ENCODE data around the gene STC2.
A peak's percentile ranks its signal among the peaks of the same experiment; 100 is the strongest.
"Not testable (repeated sequence)": the region's sequence is repeated elsewhere in the genome, so short reads cannot be mapped to it uniquely, and the experiment has no call there.

Gene STC2

DNA sequence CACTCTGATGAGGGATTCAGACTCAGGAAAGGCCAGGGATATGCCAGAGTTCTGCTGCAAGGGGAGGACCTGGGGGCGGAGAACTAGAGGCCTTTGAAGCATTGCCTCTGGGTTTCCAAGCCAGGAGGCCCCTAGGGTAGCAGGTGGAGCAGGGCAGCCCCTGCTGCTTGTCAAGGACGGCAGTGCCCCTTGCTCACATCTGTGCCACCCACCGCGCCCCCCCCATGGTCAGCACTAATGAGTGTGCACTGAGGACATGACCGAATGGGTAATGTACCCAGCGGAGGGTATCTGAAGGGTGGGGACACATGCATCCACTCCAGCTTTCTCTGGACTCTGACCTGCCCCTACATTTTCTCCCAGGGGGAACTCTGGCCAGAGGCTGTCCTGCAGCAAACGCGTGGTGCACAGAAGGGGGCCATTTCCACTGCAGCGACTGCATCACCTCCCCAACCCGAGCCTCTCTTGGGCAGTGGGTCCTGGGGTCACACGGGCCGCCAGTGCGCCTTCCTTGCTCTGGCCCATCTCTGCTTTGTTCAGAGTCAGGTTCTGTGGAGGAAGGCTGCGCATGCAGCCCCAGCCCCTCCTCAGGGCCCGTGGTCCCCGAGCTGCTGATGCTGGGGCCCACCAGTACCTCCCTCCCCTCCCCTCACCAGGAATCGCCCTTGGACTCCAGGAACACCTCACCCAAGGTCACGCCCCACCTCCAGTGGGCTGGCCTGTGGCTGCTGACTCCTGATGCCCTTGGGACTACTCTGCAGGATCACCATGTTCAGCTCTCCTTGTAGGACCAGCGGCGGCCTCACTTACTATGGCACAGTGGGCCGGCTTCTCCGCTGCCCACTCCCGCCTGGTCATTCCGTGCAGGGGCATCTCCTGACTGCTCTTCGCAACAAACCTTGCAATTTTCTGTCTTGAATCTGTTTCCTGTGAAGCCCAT is 31.2 kb downstream of the STC2 start:
- DNase-seq (ENCODE audit: low read depth): no peak

DNA sequence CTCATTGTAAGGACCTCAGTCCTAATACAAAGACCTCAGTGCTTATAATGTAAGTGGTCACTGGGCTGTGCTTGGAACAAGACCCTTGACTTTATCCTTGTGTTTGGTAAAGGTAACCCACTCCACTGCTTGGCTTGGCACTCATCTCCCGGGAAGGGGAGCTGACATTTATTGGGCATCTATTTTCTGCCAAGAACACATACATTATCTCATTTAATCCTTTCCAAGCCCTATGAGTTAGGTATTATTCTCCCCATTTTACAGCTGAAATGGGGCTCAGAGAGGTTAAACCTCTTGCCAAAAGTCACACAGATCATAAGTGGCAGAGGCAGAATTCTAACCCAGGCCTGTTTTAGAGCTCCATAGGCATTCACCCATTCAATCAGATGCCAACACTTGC is 32.4 kb downstream of the STC2 start:
- no peak for DNase-seq (ENCODE audit: low read depth)

- DNase-seq (ENCODE audit: low read depth): no peak
Measured at GRCh38 chr5:173294673-173295320, 33.4 kb downstream of the STC2 start.

DNA sequence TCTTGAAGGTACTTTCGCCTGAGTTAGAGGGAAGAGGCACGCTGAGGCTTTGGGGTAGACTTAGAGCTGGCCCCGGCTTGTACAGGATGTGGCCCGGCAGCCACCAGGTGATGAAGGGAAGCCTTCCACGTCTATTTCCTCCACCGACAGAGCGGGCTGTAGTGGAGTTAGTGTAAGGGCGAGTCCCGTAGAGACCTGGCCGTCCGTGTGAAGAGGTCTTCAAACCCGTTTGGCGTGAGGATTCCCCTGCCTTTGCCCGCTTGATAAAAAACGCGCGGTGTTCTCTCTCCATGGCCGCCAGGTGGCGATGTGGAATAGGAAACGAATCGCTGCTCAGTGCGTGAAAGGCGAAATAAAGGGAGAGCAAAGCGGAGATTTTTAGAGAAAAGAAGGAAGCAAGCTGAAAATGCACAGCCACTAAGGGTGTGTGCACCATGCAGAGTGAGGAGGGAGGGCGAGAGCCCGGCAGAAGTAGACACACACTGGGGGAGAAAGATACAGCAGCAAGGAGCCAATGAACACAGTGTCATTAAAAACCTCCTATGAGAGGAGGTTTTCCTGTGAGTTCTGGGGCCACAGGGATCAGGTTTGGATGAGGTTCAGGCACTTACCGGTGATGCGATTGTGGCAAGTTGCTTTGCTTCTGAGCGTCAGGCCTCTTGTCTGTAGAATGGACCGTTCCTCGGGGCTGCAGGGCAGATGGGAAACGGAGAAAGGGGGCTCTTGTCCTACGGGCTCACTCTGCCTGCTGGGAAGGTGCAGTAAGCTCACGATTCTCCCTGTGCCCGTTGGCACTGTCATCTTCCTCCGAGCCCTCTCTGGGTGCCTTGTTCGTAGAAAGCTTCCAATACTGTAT is 34.2 kb downstream of the STC2 start:
- peak; percentile 49 for DNase-seq (ENCODE audit: low read depth)

DNA sequence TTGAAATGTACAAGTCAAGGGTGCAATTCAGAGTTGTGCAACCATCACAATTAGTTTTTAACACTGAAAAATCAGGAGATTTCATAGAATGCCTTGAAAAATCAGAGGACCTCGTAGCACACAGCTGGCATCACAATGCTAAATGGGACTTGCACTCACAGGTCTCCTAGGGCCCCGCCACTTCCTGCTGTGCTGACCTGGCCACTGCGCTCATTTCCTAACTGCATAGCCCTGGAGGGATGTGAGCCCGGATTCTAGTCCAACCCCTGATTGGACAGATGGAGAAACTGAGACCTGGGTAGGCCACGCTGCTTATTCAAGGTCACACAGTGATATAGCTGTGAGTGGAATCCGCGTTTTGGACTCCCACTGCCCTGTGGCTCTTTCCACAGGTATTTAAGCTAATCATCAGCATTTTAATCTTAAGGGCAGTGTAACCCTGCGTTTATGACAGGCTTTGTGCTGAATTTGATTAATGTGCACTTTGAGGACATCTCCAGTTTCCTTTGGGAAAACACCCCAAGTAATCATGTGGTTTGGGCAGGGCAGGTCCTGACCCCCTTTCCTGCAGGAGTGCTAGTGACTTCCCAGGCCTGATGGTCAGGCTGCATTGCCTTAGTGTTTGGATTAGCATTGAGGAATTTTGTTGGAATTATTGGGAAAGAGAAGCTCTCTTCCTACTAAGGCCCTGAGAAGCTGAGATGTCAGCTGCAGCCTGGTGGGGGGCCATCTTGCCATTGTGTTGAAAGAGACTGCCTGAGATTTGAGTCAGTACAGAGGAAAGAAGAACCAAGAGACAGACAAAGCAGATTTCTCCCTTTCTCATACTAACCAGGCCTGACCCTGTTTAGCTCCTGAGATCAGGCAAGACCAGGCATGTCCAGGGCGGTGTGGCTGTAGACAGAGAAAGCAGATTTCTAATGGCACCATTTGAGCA is 36.2 kb downstream of the STC2 start:
- no peak for DNase-seq (ENCODE audit: low read depth)

DNA sequence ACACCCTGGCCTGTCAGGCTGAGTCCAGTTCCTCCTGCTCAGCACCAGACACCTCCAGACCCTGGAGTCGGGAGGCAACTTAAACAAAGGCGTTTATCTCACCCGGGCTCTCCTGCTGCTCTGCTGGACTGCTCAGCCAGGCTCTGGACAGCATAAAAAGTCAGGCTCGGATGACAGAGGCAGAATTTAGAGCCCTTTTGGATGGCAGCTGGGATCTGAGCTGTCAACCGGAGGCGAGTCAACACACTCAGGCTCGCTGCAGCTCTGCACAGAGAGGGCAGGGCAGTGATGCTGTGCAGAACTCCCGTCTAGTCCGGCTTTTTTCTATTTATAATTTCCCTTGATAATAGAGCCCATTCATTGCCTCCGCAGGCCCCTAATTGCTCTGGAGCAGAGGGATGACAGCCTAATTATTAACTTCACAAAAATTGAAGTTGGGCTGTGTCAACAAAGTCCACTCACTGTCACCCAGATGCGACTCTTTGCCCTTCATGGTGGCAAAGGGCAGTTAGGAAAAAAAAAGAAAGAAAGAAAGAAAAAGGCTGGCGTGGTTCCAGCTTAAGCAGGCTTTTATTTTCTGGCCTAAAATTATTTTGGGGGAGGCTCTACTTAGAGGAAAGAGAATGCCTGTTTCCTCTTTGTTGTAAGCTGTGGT is 37.6 kb downstream of the STC2 start:
- DNase-seq (ENCODE audit: low read depth): no peak

DNA sequence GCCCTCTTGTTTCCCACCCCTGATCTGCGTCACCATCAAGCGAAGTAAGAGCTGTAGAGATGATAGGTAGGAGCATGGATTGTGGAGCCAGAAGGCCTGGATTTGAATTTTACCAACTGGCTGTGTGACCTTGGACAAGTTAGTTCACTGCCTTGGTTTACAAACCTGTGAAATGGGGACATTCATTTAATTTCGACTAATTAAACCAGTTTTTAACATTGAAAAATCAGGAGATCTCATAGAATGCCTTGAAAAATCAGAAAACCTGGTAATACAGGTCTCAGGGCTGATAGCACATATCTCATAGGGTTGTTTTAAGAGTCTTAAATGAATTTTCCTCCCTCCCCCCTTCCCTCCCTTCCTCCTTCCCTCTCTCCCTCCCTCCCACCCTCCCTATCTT is 38.8 kb downstream of the STC2 start:
- DNase-seq (ENCODE audit: low read depth): no peak

GRCh38 chr5:173288632-173289031 is 39.6 kb downstream of the STC2 start:
- DNase-seq (ENCODE audit: low read depth): no peak

DNA sequence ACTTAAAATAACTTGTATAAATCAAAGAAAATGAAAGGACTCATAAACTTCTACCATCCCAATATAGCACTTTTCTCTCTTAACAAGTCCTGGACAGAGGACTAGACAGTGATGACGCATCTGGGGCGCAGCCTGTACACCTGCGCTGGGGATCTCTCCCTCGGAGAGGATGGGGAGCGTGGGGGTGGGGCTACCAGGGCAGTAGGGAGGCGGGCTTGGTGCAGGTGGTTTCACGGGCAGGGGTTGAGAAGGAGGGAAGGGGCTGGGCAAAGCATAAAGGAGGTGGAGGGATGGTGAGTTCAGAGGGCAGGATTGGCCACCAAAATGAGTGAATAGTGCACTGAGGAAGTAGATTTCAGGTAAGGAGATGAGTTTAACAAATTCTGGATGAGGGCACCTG is 41.1 kb downstream of the STC2 start:
- no peak for DNase-seq (ENCODE audit: low read depth)

- not testable (repeated sequence) for DNase-seq (ENCODE audit: low read depth)
Measured at GRCh38 chr5:173284343-173284958, 43.8 kb downstream of the STC2 start.

- peak; percentile 64 for DNase-seq (ENCODE audit: low read depth)
Measured at GRCh38 chr5:173283318-173284288, 44.6 kb downstream of the STC2 start.

DNA sequence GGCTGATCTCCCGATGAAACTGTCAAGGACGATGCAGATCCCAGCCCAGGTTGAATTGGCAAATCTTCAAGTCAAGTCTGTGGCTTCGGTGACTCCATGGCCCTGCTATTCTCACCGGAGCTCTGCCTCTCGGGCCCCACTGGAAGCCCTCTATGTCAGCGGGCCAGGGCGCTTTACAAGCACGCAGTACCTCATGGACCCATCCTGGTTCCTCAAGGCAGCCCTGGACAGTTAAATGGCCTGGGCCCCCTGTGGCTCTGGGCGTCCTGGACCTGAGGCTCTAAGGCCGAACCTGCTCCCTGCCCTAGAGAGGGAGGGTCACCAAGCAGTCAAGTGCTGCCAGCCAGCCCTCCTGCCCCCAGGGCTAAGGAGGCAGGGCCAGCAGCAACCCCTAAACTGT is 45.3 kb downstream of the STC2 start:
- no peak for DNase-seq (ENCODE audit: low read depth)

GRCh38 chr5:173281910-173282309 is 46.3 kb downstream of the STC2 start:
- no peak for DNase-seq (ENCODE audit: low read depth)

DNA sequence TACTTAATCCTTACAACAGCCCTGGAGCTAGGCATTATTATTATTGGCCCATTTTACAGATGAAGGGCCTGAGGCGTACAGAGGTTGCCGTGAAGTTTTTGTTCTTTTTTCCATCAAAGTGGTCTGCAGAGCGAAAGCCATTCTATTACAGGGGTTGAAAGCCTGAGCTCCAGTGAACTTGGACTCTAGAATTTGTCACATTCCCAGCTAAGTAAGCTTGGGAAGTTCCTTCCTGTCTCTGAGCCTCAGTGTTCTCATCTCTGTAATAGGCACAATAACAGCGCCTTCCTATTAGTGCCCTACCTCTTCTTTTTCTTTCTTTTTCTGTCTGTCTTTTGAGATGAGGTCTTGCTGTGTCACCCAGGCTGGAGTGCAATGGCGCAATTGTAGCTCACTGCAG is 49.0 kb downstream of the STC2 start:
- no peak for DNase-seq (ENCODE audit: low read depth)

- DNase-seq (ENCODE audit: low read depth): no peak
Measured at GRCh38 chr5:173278641-173279040, 49.6 kb downstream of the STC2 start.

DNA sequence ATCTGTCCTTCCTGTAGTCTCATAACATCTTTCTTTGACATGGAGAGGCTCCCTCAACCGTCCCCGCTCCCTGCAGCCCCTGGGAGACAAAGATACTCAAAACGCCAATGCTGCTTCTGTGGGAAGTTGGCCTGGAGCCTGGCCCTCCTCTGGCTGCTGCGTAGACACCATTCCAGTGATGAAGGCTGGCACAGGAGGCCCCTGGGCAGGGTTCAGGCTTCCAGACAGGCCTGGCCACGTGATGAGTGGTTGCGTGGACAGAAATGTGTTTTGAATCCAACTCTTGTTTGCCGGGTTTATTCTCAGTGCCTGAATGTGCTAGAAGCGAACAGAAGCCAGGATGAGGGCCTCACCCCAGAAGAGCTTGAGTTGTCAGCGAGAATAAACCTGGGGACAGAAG is 50.0 kb downstream of the STC2 start:
- no peak for DNase-seq (ENCODE audit: low read depth)

GRCh38 chr5:173274771-173275170 is 53.4 kb downstream of the STC2 start:
- no peak for DNase-seq (ENCODE audit: low read depth)

DNA sequence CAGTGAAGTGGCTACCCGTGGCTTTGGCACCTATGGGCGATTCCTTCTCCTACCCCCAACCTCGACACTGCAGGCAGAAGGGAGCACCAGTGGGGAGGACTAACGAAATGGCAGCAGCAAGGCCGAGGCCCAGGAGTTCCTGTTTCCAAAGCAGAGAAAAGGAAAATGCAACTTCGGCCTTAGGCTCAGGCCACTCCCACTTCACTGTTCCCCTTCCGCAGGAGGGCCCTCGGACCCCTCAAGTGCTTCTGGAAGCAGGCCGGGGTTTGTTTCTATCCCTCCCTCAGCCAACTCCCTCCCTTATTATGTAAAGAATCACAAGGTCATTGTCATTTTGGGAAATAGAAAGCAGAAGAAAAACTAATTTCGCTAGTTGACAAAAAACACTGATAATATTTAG is 56.8 kb downstream of the STC2 start:
- no peak for DNase-seq (ENCODE audit: low read depth)

DNA sequence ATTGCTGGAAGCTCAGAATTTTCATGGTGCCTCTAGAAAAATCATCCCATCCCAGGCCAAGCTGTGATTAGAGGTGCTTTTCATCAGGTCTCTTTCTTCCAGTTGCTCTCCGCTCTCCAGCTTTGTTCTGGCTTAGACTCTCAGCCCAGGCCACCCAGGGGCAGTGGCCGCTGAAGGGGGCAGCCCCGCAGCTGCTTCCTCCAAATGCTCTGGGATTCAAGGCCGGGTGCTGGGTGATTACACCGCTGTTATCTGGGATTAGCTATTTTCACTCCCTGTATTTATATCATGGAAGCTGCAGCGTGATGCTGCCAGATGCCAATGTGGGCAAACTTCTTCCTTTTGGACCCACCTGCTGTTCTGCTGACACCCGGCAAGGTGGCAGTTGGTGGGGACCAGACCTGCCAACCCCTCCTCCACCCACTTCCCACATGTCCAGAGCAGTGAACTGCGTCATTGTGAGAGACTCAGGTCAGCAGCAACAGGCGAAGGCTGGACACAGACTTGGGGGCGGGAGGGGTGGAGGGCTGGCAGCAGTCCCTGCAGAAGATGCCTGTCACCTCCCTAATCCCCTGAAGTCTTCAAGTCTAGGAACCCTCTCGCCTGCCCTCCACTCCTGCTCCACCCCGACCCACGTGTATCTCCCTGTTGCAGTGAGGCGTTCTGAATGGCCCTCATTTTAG is 59.3 kb downstream of the STC2 start:
- no peak for DNase-seq (ENCODE audit: low read depth)

Measured in stimulated activated CD8-positive, alpha-beta memory T cell treated with anti-CD3 and anti-CD28 coated beads, Interleukin-4, amount 100 ng/mL, for 24 hours (primary cell).